22Rv1 (cell line): ENCODE results near the gene CERCAM.

Experiments used
- H3K27ac ChIP-seq: fragments of 450-650 bp; 2 replicates; pipeline ENCODE4 v1.5.1; 2017
- CTCF ChIP-seq: fragments of 450-650 bp; IDR thresholded peaks from 2 replicates; pipeline ENCODE4 v1.5.1; 2017; ENCODE audit warnings: mild to moderate bottlenecking
- ZFX ChIP-seq: fragments of 450-650 bp; IDR thresholded peaks from 2 replicates; pipeline ENCODE4 v1.6.1; 2017; ENCODE audit warnings: antibody characterized with exemption, borderline replicate concordance

CERCAM gene

GRCh38 chr9:128456613-128457061 is 36.0 kb downstream of the CERCAM start:
- H3K27ac ChIP-seq: peak overlapping the region; percentile 93

GRCh38 chr9:128457207-128457606 is 36.5 kb downstream of the CERCAM start:
- TF ChIP-seq ZFX (no peak), CTCF (no peak)
- peak overlapping the region; percentile 93; the same call in 1 of the 2 replicates for H3K27ac ChIP-seq

More at GRCh38 chr9:128456613-128457061, 36.0 kb downstream of the CERCAM start:
- TF ChIP-seq ZFX (no peak), CTCF (0 out of 2 replicates have a peak, but pooled peaks have one; percentile 15)

GRCh38 chr9:128459011-128459410 is 38.4 kb downstream of the CERCAM start:
- H3K27ac ChIP-seq: no peak overlapping the region
- TF ChIP-seq ZFX (no peak), CTCF (no peak)

GRCh38 chr9:128469070-128469469 is 48.4 kb downstream of the CERCAM start:
- H3K27ac ChIP-seq: no peak overlapping the region
- no peak for TF ChIP-seq ZFX
- no peak for TF ChIP-seq CTCF

- TF ChIP-seq CTCF (no peak), ZFX (no peak)
- no peak overlapping the region for H3K27ac ChIP-seq
Observed at GRCh38 chr9:128470560-128470959, 49.9 kb downstream of the CERCAM start.

GRCh38 chr9:128473104-128473503 is 52.4 kb downstream of the CERCAM start:
- H3K27ac ChIP-seq: no peak overlapping the region
- no peak for TF ChIP-seq ZFX
- TF ChIP-seq CTCF: no peak

- no peak overlapping the region for H3K27ac ChIP-seq
- TF ChIP-seq CTCF: no peak
- TF ChIP-seq ZFX: no peak
Observed at GRCh38 chr9:128475867-128476266, 55.2 kb downstream of the CERCAM start.
